ENCODE data around the gene THRAP3. TPM values are rescaled to one million over a fixed set of nuclear protein-coding genes. Genes with fewer than 3 reads are reported as not detected.
"Not testable (repeated sequence)": the region's sequence is repeated elsewhere in the genome, so short reads cannot be mapped to it uniquely, and the experiment has no call there.

THRAP3 gene
- total and polyA plus RNA-seq, 2 experiments from 2014 or later: 48.6 to 92.9 TPM

DNA sequence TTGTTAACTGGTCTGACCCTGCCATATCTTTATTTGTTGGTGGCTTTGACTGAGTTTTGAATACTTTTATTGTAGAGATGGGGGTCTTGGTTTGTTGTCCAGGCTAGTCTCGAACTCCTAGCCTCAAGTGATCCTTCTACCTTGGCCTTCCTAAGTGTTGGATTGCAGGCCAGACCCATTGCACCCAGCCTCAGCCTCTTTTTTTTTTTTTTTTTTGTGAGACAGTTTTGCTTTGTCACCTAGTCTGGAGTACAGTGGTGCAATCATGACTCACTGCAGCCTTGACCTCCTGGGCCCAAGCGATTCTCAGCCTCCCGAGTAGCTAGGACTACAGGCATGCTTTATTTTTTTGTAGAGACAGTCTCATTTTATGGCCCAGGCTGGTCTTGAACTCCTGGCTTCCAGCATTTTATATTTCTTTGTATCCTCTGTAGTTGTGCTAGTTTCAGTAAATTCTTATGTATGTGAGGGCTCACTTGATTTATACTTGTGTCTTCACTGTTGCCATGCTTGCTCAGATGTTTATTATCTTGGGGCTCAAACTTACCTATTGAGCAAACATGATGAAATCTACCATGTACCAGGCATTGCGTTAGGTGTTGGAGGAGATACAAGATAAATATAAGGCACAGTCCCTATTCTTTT is 24.1 kb downstream of the THRAP3 start:
- Histone ChIP-seq H3K36me3 (no peaks in the 10 kb centered on the region), H3K4me1 (ENCODE audit: low read depth) (peaks cover 25% of the 10 kb centered on the region), H3K4me3 (no peak overlapping the region), H3K27me3 (no peaks in the 10 kb centered on the region), H3K27ac (no peak overlapping the region), H3K9me3 (ENCODE audit: low read depth) (no peaks in the 10 kb centered on the region)
- DNase-seq (ENCODE audit: low read depth in 1 of 2, low spot score in 1 of 2): peak in 1 of 2 donors; percentile 91
- TF ChIP-seq, protein P1, sequence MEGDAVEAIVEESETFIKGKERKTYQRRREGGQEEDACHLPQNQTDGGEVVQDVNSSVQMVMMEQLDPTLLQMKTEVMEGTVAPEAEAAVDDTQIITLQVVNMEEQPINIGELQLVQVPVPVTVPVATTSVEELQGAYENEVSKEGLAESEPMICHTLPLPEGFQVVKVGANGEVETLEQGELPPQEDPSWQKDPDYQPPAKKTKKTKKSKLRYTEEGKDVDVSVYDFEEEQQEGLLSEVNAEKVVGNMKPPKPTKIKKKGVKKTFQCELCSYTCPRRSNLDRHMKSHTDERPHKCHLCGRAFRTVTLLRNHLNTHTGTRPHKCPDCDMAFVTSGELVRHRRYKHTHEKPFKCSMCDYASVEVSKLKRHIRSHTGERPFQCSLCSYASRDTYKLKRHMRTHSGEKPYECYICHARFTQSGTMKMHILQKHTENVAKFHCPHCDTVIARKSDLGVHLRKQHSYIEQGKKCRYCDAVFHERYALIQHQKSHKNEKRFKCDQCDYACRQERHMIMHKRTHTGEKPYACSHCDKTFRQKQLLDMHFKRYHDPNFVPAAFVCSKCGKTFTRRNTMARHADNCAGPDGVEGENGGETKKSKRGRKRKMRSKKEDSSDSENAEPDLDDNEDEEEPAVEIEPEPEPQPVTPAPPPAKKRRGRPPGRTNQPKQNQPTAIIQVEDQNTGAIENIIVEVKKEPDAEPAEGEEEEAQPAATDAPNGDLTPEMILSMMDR (IDR thresholded peaks at IDR 0.05; ENCODE audit: low read depth, low read length): no peak

DNA sequence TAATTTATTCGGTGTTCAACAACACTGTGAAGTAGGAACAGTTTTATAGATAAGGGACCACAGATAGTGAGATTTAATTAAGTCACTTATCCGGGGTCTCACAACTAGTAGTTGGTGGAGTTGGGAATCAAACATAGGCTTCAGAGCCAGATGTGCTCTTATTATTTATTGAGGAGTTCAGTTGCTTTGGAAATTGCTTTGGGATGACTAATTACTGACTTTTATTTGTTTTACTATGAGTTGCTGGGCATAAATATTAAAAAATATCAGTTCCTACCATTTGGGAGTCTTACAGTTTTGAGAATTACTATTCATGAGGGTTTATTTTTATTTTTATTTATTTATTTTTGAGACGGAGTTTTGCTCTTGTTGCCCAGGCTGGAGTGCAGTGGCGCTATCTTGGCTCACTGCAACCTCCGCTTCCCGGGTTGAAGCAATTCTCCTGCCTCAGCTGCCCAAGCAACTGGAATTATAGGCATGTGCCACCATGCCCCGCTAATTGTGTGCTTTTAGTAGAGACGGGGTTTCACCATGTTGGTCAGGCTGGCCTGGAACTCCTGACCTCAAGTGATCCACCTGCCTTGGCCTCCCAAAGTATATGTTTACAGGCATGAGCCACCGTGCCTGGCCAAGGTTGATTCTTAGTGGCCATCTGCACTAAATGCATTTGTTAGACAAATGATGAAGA is 27.7 kb downstream of the THRAP3 start:
- peak overlapping the region; percentile 35 for H3K27ac ChIP-seq

DNA sequence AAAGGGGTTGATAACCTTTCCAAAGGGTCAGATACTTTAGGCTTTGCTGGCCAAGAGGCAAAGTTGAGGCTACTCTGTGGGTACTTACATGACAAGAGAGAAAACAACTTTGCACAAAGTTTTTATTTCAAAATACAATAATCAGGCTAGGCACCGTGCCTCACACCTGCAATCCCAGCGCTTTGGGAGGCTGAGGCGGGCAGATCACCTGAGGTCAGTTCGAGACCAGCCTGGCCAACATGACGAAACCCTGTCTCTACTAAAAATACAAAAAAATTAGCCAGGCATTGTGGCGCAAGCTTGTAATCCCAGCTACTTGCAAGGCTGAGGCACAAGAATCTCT is 28.2 kb downstream of the THRAP3 start:
- not testable (repeated sequence) for DNase-seq (ENCODE audit: low read depth in 1 of 2, low spot score in 1 of 2); H3K36me3 ChIP-seq; H3K4me3 ChIP-seq; H3K27me3 ChIP-seq; H3K9me3 ChIP-seq (ENCODE audit: low read depth)
- H3K27ac ChIP-seq: peak overlapping the region; percentile 35
- H3K4me1 ChIP-seq (ENCODE audit: low read depth): peaks cover 36% of the 10 kb centered on the region

More for the DNA sequence above, 27.7 kb downstream of the THRAP3 start:
- DNase-seq (ENCODE audit: low read depth in 1 of 2, low spot score in 1 of 2): no peak
- no peaks in the 10 kb centered on the region for H3K9me3 ChIP-seq (ENCODE audit: low read depth)
- H3K4me3 ChIP-seq: no peak overlapping the region
- peaks cover 36% of the 10 kb centered on the region for H3K4me1 ChIP-seq (ENCODE audit: low read depth)
- no peaks in the 10 kb centered on the region for H3K27me3 ChIP-seq
- TF ChIP-seq, protein P1 (IDR thresholded peaks at IDR 0.05; ENCODE audit: low read depth, low read length): no peak
- H3K36me3 ChIP-seq: no peaks in the 10 kb centered on the region

DNA sequence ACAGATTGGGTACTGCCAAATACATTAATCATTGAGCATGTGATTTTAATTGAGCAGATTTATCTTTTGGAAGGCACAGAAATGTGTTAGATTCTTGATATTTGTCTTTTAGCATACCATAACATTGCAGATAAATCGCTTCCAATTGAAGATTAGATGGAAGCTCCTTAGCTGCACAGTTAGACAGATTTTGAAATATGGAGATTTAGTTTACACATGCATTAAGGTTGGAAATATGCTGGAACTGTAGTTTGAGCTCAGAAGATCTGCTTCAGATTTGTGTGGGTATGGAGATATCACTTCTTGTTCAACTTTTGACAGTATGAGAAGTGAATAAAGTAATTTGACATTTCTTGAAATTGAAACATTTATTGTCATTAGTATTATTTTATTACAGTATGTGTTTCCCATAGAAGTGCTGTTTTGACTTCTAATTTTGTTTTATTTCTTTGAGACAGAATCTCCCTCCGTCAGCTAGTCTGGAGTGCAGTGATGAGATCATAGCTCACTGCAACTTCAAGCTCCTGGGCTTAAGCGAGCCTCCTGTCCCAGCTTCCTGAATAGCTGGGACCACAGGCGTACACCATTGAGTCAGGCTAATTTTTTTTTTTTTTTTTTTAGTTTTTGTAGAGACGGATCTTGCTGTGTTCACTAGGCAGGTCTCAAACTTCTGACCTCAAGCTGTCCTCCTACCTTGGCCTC is 29.1 kb downstream of the THRAP3 start:
- TF ChIP-seq, protein P1 (IDR thresholded peaks at IDR 0.05; ENCODE audit: low read depth, low read length): no peak
- Histone ChIP-seq H3K27me3 (no peaks in the 10 kb centered on the region), H3K36me3 (no peaks in the 10 kb centered on the region), H3K4me1 (ENCODE audit: low read depth) (peaks cover 36% of the 10 kb centered on the region), H3K27ac (peak overlapping the region; percentile 19), H3K9me3 (ENCODE audit: low read depth) (no peaks in the 10 kb centered on the region), H3K4me3 (no peak overlapping the region)
- DNase-seq (ENCODE audit: low read depth in 1 of 2, low spot score in 1 of 2): peak in 1 of 2 donors; percentile 55

DNA sequence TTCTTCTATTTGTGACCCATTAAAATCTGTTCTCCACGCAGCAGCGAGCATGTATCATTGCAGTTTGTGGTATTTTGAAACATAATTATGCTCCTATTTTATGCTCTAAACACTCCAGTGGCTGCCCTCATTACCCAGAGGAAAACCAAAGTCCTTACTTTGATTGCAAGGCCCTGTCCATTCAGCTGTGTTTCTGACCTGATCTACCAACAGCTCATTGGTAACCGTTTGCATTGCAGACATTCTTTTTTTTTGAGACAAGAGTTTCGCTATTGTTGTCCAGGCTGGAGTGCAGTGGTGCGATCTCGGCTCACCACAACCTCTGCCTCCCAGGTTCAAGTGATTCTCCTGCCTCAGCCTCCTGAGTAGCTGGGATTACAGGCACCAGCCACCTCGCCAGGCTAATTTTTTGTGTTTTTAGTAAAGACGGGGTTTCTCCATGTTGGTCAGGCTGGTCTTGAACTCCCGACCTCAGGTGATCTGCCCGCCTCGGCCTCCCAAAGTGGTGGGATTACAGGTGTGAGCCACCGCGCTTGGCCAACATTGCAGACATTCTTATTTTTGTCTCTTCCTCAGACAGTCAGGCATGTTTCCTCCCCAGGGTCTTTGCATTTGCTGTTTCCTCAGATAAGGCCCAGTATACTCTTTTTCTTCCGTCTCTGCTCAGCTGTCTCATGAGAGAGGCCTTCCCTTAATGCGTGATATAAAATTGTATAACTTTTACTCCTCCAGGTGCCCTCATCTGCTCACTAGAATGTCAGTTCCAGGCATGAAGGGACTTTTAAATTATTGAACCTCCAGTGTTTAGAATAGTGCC is 32.5 kb downstream of the THRAP3 start:
- Histone ChIP-seq H3K36me3 (peaks cover 4% of the 10 kb centered on the region), H3K9me3 (ENCODE audit: low read depth) (no peaks in the 10 kb centered on the region), H3K27me3 (no peaks in the 10 kb centered on the region), H3K4me1 (ENCODE audit: low read depth) (peaks cover 39% of the 10 kb centered on the region), H3K4me3 (no peak overlapping the region), H3K27ac (peak overlapping the region; percentile 53)
- TF ChIP-seq, protein P1 (IDR thresholded peaks at IDR 0.05; ENCODE audit: low read depth, low read length): no peak
- DNase-seq (ENCODE audit: low read depth in 1 of 2, low spot score in 1 of 2): no peak
